Lung (tissue), 12 donors: ENCODE results near the gene RHOH. TPM values are rescaled to one million over a fixed set of nuclear protein-coding genes. Genes with fewer than 3 reads are reported as not detected.

ENCODE experiments used
- ATAC-seq: fragments of 200-7000 bp; cut with Tn5 transposase; one replicate; pipeline ENCODE4 v1.9.1; 2020; ENCODE audit warnings: moderate number of reproducible peaks; ENCODE audit not compliant: insufficient read depth, low FRiP score
- DNase-seq, 3 donors: peaks; one replicate each; pipeline ENCODE4 v3.0.0-alpha.2; 2013 to 2017
- H3K27ac ChIP-seq, 2 donors: one replicate each; pipeline ENCODE4 v1.5.1; 2013; ENCODE audit warnings: mild to moderate bottlenecking in 2 of 2, moderate library complexity in 2 of 2, control low read depth in 1 of 2, inconsistent platforms in 1 of 2, low read depth in 1 of 2, low read length in 1 of 2
- H3K27me3 ChIP-seq, 3 donors: one replicate each; pipeline ENCODE4 v1.5.1; 2013; ENCODE audit warnings: low read length in 2 of 3; ENCODE audit not compliant: control insufficient read depth in 3 of 3, insufficient read depth in 3 of 3
- H3K36me3 ChIP-seq, 4 donors: one replicate each; pipeline ENCODE4 v1.5.1; 2013; ENCODE audit warnings: low read length in 4 of 4, mild to moderate bottlenecking in 1 of 4, moderate library complexity in 1 of 4; ENCODE audit not compliant: control insufficient read depth in 4 of 4, insufficient read depth in 4 of 4
- H3K4me1 ChIP-seq, 5 donors: one replicate each; pipeline ENCODE4 v1.5.1; 2013; ENCODE audit warnings: low read length in 5 of 5, mild to moderate bottlenecking in 2 of 5, moderate library complexity in 1 of 5; ENCODE audit not compliant: control insufficient read depth in 5 of 5, insufficient read depth in 5 of 5
- H3K4me3 ChIP-seq: one replicate; pipeline ENCODE4 v1.5.1; 2013; ENCODE audit warnings: mild to moderate bottlenecking, control low read depth, moderate library complexity
- H3K9ac ChIP-seq, 2 donors: one replicate each; pipeline ENCODE4 v1.5.1; 2013; ENCODE audit warnings: low read length in 2 of 2, control low read depth in 1 of 2; ENCODE audit not compliant: insufficient read depth in 1 of 2
- H3K9me3 ChIP-seq, 4 donors: one replicate each; pipeline ENCODE4 v1.5.1; 2013; ENCODE audit warnings: low read length in 3 of 4, mild to moderate bottlenecking in 1 of 4, moderate library complexity in 1 of 4; ENCODE audit not compliant: control insufficient read depth in 4 of 4, insufficient read depth in 3 of 4
- CTCF ChIP-seq: IDR thresholded peaks from 2 replicates; pipeline ENCODE4 v1.5.1; 2012; ENCODE audit warnings: mild to moderate bottlenecking; ENCODE audit errors: control extremely low read depth, extremely low read depth
- whole genome bisulfite sequencing, 2 donors: extraction: QIAGEN DNeasy Blood & Tissue Kit; methylation state at CpG; one replicate each; pipeline ENCODE4 v1.1.7; 2013; 5-methylcytosine and 5-hydroxymethylcytosine counted together
- polyA plus RNA-seq, 2 donors: library from polyadenylated mRNA; stranded (reverse); fragments of 200-250 nt; gene quantifications; one replicate each; pipeline ENCODE4 v1.2.1, GENCODE V29; 2013
- total RNA-seq, 2 donors: library from RNA; depleted of rRNA in 1 of 2; stranded (reverse); fragments of >200 nt in 1 of 2; gene quantifications; one replicate each; pipeline ENCODE4 v1.2.1, GENCODE V29; 2014 to 2021
- donor health status: control.
- donor health status: control.
- donor health status: Bipolar disorder and iron deficiency.
- donor health status: healthy.
- donor health status: DM: yes; HTN: yes; CAD: no.

RHOH gene
- total and polyA plus RNA-seq, 4 donors = 1.2 to 35.8 (median 10.6) TPM

- DNase-seq = no peak
- Histone ChIP-seq H3K9me3 (no peaks in the 10 kb centered on the region), H3K27me3 (no peaks in the 10 kb centered on the region), H3K4me3 (no peak overlapping the region), H3K27ac (no peak overlapping the region), H3K4me1 (no peaks in the 10 kb centered on the region), H3K36me3 (no peaks in the 10 kb centered on the region), H3K9ac (no peak overlapping the region)
- 92 to 97% methylated on average over 2 of the region's 2 CpGs for WGBS, 2 donors
- ATAC-seq = no peak
- TF ChIP-seq CTCF = no peak
Observed at GRCh38 chr4:40262861-40263260, 66.0 kb downstream of the RHOH start.

- DNase-seq (peak in 2 of 3 donors; percentile 47 to 62), ATAC-seq (no peak)
- Histone ChIP-seq H3K9me3 (no peaks in the 10 kb centered on the region), H3K36me3 (no peaks in the 10 kb centered on the region), H3K4me3 (no peak overlapping the region), H3K27ac (no peak overlapping the region), H3K27me3 (no peaks in the 10 kb centered on the region), H3K9ac (no peak overlapping the region), H3K4me1 (no peaks in the 10 kb centered on the region)
- 78% methylated on average over 6 of the region's 6 CpGs for WGBS, 2 donors
- TF ChIP-seq CTCF = no peak
Observed at GRCh38 chr4:40264497-40264896, 67.7 kb downstream of the RHOH start.

GRCh38 chr4:40264995-40265909, 68.4 kb downstream of the RHOH start:
- Histone ChIP-seq H3K9ac (no peak overlapping the region), H3K36me3 (no peaks in the 10 kb centered on the region), H3K27me3 (no peaks in the 10 kb centered on the region), H3K9me3 (peaks cover 0 to 2% (median 0%) of the 10 kb centered on the region in 4 donors), H3K4me1 (no peaks in the 10 kb centered on the region), H3K4me3 (no peak overlapping the region), H3K27ac (no peak overlapping the region)
- no peak for DNase-seq
- 76 to 78% methylated on average over 15 of the region's 15 CpGs for WGBS, 2 donors
- no peak for TF ChIP-seq CTCF
- ATAC-seq = no peak
